DMS153 treated with DMSO at 0.1 percent for 48 hours (cell line): ENCODE data around the gene KIAA1217.

Experiments used
- DNase-seq: peaks from one replicate; lab custom pipeline; 2025; ENCODE audit not compliant: unreplicated experiment; lab: John Stamatoyannopoulos, UW

The KIAA1217 gene

DNA sequence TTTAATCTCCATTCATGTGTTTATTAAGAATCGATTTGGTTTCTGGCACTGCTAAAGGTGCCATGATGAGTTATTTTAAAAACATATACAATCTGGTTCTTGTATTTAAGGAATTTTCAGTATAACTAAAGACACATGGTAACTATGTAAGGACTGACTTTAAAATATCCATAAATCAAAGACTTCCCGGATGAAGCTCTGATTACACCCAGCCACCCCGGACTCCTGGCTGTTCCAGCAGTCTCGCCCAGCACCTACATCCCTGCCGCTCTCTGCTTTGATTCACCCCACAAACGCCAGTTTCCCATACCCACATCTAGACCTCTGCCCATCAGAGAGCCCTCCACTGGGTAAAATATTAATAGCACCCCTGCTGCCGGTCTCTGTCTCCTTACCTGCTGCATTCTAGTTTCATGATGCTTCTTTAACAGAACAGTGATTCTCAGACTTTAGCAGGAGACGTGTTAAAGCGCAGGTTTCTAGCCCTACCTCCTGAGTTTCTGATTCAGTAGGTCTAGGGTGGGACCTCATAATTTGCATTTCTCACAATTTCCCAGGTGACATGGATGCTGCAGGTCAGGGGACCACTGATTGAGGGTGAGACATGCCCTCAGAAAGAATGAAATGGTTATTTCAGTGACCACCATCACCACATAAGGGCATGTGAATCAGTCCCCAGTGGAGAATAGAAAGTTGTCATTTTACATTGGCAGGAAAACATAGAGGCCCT lies 185.7 kb downstream of the KIAA1217 start:
- no peak for DNase-seq

DNA sequence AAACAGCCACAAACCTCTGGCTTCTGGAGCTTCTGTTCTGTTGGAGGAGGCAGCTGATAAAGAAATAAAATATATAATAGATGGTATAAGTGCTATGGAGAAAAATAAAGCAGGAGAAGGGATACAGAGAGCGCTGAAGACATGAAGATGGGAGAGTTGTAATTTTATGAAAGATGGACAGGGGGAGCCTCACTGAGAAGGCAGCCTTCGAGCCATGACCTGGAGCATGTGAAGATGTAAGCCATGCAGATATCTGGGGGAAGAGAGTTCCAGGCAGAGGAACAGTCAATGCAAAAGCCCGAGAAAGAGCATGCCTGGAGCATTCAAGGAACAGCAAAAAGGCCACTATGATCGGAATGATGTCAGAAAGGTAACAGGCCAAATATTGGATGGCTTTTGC lies 187.5 kb downstream of the KIAA1217 start:
- no peak for DNase-seq

DNA sequence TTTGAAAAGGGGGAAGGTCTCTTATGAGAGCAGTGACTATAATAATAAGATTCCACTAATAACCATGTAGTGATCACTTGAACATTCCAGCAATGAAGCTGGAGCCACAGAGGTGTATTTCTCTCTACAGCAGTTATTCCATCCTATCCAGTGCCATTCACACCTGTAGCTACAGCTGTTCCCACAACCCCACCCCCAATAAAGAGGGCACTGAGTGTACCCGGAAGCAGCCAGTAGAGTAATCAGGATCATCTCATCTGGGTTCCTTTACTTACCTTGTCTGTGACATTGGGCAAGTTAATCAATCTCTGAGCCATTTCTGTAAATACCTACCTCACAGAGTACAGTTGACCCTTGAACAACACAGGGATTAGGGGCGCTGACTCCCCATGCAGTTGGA lies 188.7 kb downstream of the KIAA1217 start:
- no peak for DNase-seq

DNA sequence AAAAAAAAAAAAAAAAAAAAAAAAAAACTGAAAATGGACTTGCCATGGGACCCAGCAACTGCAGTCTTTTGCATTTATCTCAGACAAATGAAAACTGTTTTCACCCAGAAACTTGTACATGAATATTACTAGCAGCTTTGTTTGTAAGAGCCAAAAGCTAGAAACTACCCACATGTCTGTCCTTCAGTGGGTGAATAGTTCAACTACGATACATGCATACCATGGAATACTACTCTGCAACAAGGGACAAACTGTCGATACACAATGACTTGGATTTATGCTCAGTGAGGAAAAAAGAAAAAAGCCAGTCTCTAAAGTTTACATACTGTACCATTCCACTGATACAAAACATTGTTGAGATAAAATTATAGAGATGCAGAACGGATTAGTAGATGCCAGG lies 195.6 kb downstream of the KIAA1217 start:
- DNase-seq: no peak

DNA sequence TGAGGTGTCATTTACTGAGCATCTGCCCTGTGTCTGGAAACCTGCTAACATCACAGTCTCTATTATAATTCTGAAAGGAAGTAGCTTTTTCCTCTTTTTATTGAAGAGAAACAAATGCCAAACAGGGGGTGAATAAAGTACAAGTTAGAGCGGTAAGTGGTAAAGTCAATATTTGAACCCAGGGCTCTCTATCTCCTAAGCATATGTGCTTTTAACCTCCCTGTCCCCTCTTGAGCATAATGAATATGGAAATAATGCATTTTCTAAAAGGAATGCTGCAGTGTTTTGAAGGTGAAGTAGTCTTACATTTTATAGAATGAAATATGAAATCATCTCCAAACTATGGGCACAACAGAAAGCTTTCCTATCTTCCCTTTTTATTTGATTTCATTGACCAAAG lies 196.7 kb downstream of the KIAA1217 start:
- no peak for DNase-seq

DNA sequence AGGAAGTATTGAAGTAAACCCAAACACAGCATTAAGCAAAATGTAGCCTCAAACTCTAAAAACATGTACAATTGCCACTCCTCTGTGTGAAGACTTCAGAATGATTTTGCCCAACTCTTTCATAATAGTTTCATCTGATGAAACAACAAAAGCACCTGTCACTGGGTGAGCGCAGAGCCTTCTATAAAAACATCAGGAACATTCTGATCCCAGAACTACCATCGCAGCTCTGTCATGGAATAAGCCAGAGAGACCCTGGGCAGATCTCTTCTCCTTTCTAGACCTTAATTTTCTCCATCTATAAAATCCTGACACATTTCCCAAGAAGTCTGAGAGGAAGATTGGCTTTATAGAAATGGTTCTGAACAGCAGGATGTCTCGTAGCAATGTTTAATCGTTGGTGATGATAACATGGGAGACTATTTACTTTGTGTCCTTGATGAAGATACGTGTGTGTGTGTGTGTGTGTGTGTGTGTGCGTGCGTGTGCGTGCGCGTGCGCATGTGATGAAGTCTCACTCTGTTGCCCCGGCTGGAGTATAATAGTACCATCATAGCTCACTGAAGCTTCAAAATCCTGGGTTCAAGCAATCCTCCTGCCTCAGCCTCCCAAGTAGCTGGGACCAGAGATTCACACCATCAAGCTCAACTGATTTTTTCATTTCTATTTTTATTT lies 198.0 kb downstream of the KIAA1217 start:
- DNase-seq: no peak

DNA sequence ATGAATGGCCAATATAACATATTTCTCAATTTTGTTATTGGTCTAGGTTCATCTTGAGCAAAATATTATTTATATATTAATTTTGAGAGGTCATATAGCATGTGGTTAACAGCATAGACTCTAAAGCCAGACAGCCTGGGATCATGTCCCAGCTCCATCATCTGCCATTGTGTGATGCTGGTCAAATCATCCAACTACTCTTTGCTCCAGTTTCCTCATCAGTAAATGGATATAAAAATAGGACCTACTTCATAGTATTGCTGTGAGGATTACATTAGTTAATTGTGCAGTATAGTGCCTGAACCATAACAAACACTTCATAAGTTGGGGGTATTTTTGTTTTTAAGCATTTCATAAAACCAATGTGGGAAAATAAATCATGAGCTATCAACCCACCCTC lies 199.0 kb downstream of the KIAA1217 start:
- DNase-seq: no peak

DNA sequence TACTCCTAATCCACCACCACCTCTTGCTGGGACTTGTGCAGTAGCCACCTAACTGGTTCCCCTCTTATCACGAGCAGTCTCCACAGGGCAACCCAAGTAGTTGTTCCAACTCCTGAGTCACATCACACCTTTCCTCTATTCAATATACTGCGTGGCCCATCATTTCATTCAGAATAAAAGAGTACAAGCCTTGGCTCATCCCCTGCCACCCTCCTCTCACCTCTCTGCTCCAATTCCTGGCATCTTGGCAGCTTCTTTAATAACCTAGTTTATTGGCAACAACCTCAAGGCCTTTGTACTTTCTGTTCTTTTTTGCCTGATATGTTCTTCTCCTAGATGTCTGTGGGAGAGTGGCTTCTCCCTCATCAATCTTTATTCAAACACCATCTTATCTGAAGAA lies 199.4 kb downstream of the KIAA1217 start:
- no peak for DNase-seq

DNA sequence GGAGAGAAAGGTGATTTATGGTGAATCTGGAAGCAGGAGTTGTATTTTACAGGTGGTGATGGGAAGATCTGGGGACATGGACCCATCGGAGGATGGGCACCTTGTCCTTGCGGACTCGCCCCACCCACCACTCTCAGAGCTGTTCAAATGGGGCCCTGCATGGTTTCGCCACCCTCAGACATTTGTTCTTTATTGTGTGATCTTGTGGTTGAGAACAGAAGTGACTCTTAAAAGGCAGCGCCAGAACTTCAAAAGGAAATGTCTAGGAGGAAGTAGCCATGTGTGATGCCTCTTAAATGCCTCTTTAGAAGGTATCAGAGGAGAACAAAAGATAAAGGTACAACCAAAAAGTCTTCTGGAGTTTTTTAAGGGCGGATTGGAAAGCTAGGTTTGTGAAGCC lies 205.7 kb downstream of the KIAA1217 start:
- no peak for DNase-seq

DNA sequence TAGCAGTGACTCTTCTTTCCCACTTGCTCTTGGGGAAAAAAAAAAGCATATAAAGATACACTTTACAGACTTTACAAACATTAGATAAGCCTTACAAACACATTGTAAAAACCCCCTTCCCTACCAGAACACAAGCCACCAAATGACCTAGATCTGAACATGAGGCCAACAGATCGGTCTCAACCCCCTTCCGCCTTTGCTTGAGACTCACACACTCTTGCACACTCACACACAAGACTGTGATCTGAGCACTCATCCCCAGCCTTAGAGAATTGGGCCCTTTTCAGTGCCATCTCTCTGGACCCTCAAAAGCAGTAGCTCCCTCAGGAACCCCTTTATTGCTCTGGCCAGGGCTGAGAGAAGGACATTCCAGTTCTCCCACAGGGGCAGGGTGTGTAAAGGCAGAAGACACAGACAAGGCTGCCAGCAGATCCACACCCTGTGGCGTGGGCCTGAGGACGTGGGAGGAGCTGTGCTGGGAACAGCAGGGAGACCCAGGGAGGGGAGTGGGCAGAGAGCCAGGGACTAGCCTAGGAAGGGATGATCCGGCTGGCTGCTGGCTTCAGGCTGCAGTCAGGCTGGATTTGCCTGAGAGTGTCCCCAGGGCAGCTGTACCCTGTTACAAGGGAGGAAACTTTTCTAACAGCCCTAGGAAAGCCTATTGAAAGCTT lies 206.7 kb downstream of the KIAA1217 start:
- DNase-seq: no peak

DNA sequence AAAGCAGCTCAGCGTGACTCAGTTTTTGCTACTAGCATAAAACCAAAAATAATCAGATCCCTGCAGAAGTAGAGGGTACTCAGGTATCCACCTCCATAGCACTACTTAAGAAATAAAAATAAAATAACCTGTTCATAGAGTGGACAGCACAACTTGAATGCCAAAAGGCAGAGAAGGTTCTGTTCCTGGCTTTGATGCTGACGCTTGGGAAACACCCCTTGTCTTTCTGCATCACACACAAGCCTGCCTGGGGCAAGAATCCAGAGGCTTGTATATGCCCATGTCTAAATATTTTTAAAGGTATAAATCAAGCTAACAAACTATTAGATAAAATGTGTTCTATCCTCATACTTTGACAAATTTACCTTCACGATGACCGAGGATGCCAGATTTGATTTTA lies 207.3 kb downstream of the KIAA1217 start:
- DNase-seq: no peak

DNA sequence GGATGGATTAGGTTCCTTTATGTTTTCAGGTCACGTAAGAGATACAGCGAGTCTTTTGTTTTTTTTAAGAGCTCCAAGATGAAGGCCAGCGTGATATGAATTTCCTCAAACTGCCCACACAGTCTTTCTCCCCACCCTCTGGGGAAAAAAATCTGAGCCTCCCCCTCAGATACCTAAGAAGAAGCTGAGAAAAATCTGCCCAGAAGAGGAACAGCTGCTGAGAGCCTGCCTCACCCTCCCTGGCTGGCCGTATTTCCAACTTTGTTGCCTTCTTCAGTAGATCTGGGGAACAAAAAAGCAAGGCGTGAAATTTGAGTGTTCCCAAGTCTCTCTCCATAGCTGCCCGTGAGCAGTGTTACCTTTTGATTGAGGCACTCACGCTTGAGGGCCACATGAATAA lies 208.1 kb downstream of the KIAA1217 start:
- DNase-seq: no peak

DNA sequence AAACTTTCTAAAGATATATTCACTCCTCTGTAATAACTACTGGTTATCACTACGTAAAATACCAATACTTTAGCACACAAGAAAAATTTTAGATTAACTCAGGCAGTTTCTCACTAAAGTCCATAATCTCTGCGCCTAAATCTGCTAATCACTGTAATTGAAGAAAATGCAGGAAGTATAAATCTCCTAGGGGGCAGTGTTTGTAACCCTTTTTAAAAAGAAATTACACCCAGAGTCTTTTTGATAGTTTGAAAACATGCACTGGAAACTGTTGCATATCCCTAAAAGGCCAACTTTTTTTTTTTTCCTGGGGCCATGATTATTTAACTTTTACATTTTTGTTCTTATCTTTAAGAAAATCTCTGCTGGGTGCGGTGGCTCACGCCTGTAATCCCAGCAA lies 209.6 kb downstream of the KIAA1217 start:
- no peak for DNase-seq

DNA sequence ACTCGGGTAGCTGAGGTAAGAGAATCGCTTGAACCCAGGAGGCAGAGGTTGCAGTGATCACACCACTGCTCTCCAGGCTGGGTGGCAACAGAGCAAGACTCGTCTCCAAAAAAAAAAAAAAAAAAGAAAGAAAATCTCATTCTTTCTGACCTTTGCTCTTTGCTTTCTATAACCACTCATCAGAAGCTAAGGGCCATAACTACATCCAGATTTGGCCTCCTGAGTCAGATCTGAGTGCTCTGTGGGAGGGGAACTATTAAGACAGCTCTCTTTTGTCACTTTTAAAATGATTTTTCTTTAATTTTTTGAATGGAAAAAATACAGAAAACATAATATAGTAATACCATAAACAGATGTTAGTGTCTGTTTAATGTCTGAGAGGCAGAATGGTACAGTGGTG lies 210.1 kb downstream of the KIAA1217 start:
- no peak for DNase-seq

DNA sequence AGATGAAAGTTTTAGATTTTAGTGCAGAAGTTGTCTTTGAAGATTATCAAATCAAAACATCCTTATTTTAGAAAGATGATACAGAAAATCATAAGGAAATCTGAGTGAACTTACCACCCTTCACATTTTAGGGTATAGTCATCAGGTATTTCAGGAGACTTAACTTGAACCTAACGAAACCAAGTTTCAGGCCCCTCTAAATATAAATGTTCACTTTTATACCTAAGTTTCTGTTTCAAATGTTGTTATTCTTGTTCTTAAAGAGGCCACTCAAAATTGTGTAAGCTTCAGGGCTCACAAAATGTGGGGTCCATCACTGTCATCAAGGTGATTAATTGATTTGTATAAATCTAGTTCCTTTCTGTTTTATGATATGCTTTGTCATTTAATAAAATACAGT lies 216.2 kb downstream of the KIAA1217 start:
- no peak for DNase-seq

DNA sequence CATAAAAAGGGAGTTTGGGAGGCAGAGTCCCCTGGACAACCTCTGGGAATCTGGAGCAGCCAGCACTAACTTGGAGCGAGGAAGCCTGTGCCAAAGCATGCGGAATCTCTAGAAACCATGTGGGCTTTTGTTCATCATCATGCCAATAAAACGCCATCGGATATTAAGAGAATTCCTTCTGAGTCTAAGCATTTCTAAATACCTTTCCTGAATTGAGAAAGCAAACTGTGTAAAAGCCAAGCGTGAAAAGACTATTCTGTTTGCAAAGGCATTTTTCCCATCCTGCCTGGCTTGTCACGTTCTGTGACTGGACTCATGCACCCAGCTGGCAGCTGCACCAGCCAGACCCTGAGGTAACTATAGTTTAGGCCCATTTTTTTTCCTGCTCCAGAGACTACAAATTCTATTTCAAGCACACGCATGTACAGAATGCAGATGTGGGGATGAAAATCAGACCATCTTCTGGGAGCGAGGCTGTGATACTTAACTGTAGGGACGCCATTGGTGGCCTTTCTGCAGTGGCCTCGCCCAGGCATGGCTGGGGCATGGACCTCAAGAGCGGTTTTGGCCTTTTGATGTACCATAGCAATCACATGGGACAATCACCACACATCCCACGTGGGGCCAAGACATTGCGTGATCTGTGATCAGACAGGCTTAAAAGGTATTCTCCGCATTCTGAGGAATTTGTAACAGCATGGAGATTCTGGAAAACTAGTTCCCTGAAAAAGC lies 218.9 kb downstream of the KIAA1217 start:
- no peak for DNase-seq

DNA sequence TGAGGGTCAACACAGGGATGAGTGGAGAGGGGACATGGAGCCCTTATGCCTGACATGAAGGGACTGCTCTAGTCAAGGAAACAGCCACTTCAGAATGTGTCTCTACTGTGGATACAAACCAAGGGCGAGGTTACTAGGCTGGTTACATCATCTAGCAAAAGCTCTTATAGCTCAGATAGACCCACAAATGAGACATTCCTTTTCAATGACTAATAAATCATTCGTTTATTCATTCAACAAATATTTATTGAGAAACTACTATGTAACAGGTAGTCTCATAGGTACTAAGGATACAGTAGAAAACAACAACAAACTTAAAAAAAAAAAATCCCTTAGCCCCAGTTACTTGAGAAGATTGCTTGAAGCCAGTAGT lies 219.5 kb downstream of the KIAA1217 start:
- DNase-seq: no peak

DNA sequence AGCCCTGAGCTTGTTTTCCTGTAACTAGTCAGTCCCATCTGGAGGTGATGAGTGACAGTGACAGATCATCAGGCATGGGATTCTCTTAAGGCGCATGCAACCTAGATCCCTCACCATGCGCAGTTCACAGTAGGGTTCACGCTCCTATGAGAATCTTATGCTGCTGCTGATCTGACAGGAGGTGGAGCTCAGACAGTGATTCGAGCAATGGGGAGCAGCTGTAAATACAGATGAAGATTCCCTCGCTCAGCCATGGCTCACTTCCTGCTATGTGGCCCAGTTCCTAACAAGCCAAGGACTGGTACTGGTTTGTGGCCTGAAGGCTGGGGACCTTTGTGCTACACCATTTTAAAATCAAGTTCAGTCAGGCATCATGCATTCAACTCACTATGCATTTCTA lies 221.7 kb downstream of the KIAA1217 start:
- no peak for DNase-seq

DNA sequence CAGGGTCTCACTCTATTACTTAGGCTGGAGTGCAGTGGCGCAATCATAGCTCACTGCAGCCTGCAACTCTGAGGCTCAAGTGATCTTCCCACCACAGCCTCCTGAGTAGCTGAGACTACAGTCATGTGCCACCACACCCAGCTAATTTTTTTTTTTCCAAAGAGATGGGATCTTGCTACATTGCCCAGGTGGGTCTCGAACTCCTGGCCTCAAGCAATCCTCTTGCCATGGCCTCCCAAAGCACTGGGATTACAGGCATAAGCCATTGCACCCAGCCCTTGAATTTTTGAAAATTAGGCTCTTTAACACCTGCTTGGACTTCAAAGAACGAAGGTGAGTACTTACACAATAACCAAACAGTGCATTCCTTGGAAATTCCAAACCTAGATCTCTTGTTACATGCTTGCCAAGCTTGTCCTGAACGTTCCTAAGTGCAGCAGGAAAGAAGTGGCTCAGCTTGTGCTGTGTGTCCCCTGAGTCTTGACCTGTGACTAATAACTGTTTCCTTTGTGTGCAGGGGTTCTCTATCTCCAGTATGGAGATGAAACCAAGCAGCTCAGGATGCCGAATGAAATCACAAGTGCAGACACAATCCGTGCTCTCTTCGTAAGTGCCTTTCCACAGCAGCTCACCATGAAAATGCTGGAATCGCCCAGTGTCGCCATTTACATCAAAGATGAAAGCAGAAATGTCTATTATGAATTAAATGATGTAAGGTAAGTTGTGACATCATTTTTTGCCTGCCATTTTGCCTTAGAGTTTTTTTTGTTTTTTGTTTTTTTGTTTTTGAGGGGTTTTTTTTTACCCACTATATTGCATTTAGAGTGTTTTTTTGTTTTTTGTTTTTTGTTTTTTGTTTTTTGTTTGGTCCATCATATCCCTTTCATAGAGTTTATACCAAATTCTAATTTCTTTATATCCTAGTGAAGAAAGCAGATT lies 223.8 kb downstream of the KIAA1217 start:
- no peak for DNase-seq

DNA sequence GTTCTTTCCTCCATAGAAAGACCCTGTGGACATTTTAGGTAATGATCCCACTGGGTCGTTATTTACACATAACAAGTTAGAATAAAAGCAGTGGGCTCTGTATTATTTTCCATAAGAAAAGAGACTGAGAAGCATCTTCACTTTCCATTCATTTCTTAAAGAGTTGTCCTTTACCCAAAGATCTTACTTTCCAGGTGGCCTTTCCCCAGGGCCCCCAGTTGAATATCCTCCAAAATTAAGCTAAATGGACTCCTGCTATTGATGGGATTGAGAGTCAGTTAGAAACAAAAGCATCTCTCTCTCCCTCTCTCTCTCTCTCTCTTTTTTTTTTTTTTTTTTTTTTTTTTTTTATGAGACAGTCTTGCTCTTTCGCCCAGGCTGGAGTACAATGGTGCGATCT lies 224.8 kb downstream of the KIAA1217 start:
- no peak for DNase-seq

DNA sequence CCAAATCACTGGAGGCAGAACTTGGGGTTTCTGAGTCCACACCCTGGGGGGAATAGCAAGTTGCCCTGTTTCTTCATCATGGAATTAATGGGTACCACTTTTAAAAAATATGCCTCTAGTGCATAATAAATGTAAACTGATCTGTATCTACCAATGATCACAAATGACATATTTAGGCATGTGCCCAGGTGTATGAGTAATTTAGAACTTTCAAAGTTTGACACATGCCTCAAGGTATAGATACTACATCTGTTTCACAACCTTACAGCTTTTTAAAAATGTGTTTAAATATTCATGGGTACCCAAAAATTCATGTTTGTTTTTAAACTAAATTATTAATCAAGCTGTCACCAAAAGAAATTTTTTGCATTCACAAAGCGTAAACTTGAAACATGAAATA lies 226.0 kb downstream of the KIAA1217 start:
- no peak for DNase-seq
